H1 (cell line): ENCODE results near the gene MAPK8IP1. TPM values are rescaled to one million over a fixed set of nuclear protein-coding genes. Genes with fewer than 3 reads are reported as not detected.

ENCODE experiments used
- CTCF ChIA-PET: fragments of 300-600 bp; sonication (Branson Sonifier 250); formaldehyde crosslinking; loops from one replicate; lab custom pipeline; 2021; ENCODE audit not compliant: partially characterized antibody; lab: Charles Lee
- POLR2A ChIA-PET: fragments of 300-600 bp; sonication (Branson Sonifier 250); formaldehyde crosslinking; loops from one replicate; lab custom pipeline; 2021; ENCODE audit warnings: inconsistent platforms; ENCODE audit not compliant: partially characterized antibody; lab: Charles Lee
- DNase-seq, 2 experiments: peaks; one replicate each; pipeline versions ENCODE4 v3.0.0 to v3.0.0-alpha.2; 2010 to 2022; ENCODE audit warnings: low spot score in 2 of 2, low read depth in 1 of 2, mixed read lengths in 1 of 2
- FAIRE-seq: peaks from 2 replicates; lab custom pipeline; 2011; peaks lifted over from hg19 to GRCh38; lab: Jason Lieb, UNC
- H2AFZ ChIP-seq: 2 replicates; pipeline ENCODE4 v1.8.1; 2012; ENCODE audit warnings: low read length, inconsistent platforms
- H2AK5ac ChIP-seq: 2 replicates; pipeline ENCODE4 v1.6.1; 2013; ENCODE audit warnings: low read depth, low read length
- H2BK120ac ChIP-seq: replicated peaks from 2 replicates; pipeline ENCODE3; 2013; ENCODE audit warnings: low read depth, low read length, inconsistent platforms
- H2BK12ac ChIP-seq: 2 replicates; pipeline ENCODE4 v1.6.1; 2013; ENCODE audit warnings: low read depth, low read length
- H2BK15ac ChIP-seq: 2 replicates; pipeline ENCODE4 v1.6.1; 2013; ENCODE audit warnings: low read length
- H2BK20ac ChIP-seq: 2 replicates; pipeline ENCODE4 v1.6.1; 2013; ENCODE audit warnings: low read length
- H2BK5ac ChIP-seq: 2 replicates; pipeline ENCODE4 v1.6.1; 2013; ENCODE audit warnings: low read depth, low read length
- H3K14ac ChIP-seq: 2 replicates; pipeline ENCODE4 v1.6.1; 2013; ENCODE audit warnings: inconsistent platforms; ENCODE audit not compliant: insufficient read length
- H3K18ac ChIP-seq: 2 replicates; pipeline ENCODE4 v1.6.1; 2013; ENCODE audit warnings: low read length; ENCODE audit errors: extremely low read depth
- H3K23ac ChIP-seq: 2 replicates; pipeline ENCODE4 v1.6.1; 2013; ENCODE audit warnings: inconsistent platforms; ENCODE audit not compliant: insufficient read length
- H3K23me2 ChIP-seq: 2 replicates; pipeline ENCODE4 v1.6.1; 2013; ENCODE audit warnings: low read depth, low read length
- H3K27ac ChIP-seq: 2 replicates; pipeline ENCODE4 v1.6.1; 2011; ENCODE audit warnings: low read depth, low read length, inconsistent platforms
- H3K27me3 ChIP-seq, 4 experiments: replicated peaks in 1 of 4; 1 replicate in 1 of 4; 2 replicates in 3 of 4; pipeline versions ENCODE4 v1.6.1 to v1.8.1; 2011 to 2013; ENCODE audit warnings: low read length in 3 of 4, mild to moderate bottlenecking in 3 of 4, inconsistent platforms in 2 of 4, mixed read lengths in 2 of 4, moderate library complexity in 1 of 4; ENCODE audit not compliant: control insufficient read depth in 3 of 4, insufficient read depth in 3 of 4; ENCODE audit errors: extremely low read depth in 1 of 4
- H3K36me3 ChIP-seq, 4 experiments: 2 replicates each; pipeline versions ENCODE4 v1.6.1 to v1.8.1; 2011 to 2013; ENCODE audit warnings: mild to moderate bottlenecking in 4 of 4, low read length in 3 of 4, moderate library complexity in 2 of 4, control low read depth in 1 of 4, inconsistent platforms in 1 of 4; ENCODE audit not compliant: insufficient read depth in 4 of 4, control insufficient read depth in 2 of 4
- H3K4ac ChIP-seq: replicated peaks from 2 replicates; pipeline ENCODE3; 2013; ENCODE audit warnings: low read length, low read depth, mixed read lengths, inconsistent platforms; ENCODE audit not compliant: insufficient read length
- H3K4me1 ChIP-seq, 4 experiments: replicated peaks in 1 of 4; 1 replicate in 1 of 4; 2 replicates in 3 of 4; pipeline versions ENCODE4 v1.6.1 to v1.8.1; 2011 to 2013; ENCODE audit warnings: low read length in 3 of 4, inconsistent platforms in 2 of 4, mixed read lengths in 1 of 4; ENCODE audit not compliant: insufficient read depth in 4 of 4, control insufficient read depth in 3 of 4
- H3K4me2 ChIP-seq, 2 experiments: 2 replicates each; pipeline versions ENCODE4 v1.6.1 to v1.8.1; 2011 to 2013; ENCODE audit warnings: low read depth in 2 of 2, low read length in 2 of 2, control low read depth in 1 of 2, inconsistent platforms in 1 of 2, mild to moderate bottlenecking in 1 of 2; ENCODE audit not compliant: insufficient read depth in 1 of 2
- H3K4me3 ChIP-seq, 4 experiments: fragments of 200-600, 300-600 bp in 1 of 4; sonication (generic), shearing (Covaris generic), sonication (Bioruptor Twin) in 1 of 4; 2 replicates each; pipeline versions ENCODE4 v1.5.1 to v1.8.1; 2011 to 2016; ENCODE audit warnings: low read length in 4 of 4, low read depth in 3 of 4, control low read depth in 2 of 4, inconsistent platforms in 2 of 4, mild to moderate bottlenecking in 2 of 4, mixed read lengths in 1 of 4, moderate library complexity in 1 of 4; ENCODE audit not compliant: insufficient read depth in 2 of 4; ENCODE audit errors: extremely low read depth in 1 of 4
- H3K56ac ChIP-seq: replicated peaks from 2 replicates; pipeline ENCODE3; 2013; ENCODE audit warnings: low read depth, mild to moderate bottlenecking, mixed read lengths, low read length, inconsistent platforms; ENCODE audit not compliant: insufficient read length
- H3K79me1 ChIP-seq: 2 replicates; pipeline ENCODE4 v1.6.1; 2013; ENCODE audit warnings: low read depth, low read length, control low read depth
- H3K79me2 ChIP-seq, 2 experiments: 2 replicates each; pipeline versions ENCODE4 v1.6.1 to v1.8.1; 2012 to 2013; ENCODE audit warnings: low read length in 2 of 2, mild to moderate bottlenecking in 2 of 2, inconsistent platforms in 1 of 2; ENCODE audit not compliant: insufficient read depth in 2 of 2, control insufficient read depth in 1 of 2
- H3K9ac ChIP-seq, 4 experiments: replicated peaks in 1 of 4; 1 replicate in 1 of 4; 2 replicates in 3 of 4; pipeline versions ENCODE4 v1.6.1 to v1.8.1; 2011 to 2013; ENCODE audit warnings: low read depth in 3 of 4, low read length in 3 of 4, control low read depth in 2 of 4, mild to moderate bottlenecking in 2 of 4, moderate library complexity in 2 of 4, inconsistent platforms in 1 of 4; ENCODE audit errors: extremely low read depth in 1 of 4
- H3K9me3 ChIP-seq, 2 experiments: 2 replicates each; pipeline versions ENCODE4 v1.6.1 to v1.8.1; 2012 to 2013; ENCODE audit warnings: mild to moderate bottlenecking in 2 of 2, moderate library complexity in 2 of 2, control low read depth in 1 of 2, inconsistent platforms in 1 of 2, low read depth in 1 of 2, low read length in 1 of 2, mixed read lengths in 1 of 2; ENCODE audit not compliant: insufficient read depth in 2 of 2
- H4K20me1 ChIP-seq, 2 experiments: replicated peaks in 1 of 2; 2 replicates each; pipeline versions ENCODE3 to v1.8.1; 2011 to 2013; ENCODE audit warnings: inconsistent platforms in 2 of 2, low read length in 2 of 2, mild to moderate bottlenecking in 1 of 2; ENCODE audit not compliant: insufficient read depth in 2 of 2, control insufficient read depth in 1 of 2
- H4K5ac ChIP-seq: 2 replicates; pipeline ENCODE4 v1.6.1; 2013; ENCODE audit warnings: low read length, low read depth, mixed read lengths, inconsistent platforms; ENCODE audit not compliant: insufficient read length
- H4K8ac ChIP-seq: 2 replicates; pipeline ENCODE4 v1.8.0; 2013; ENCODE audit warnings: mild to moderate bottlenecking, moderate library complexity, low read length, inconsistent platforms; ENCODE audit not compliant: insufficient read depth; ENCODE audit errors: extremely low read depth
- H4K91ac ChIP-seq: replicated peaks from 2 replicates; pipeline ENCODE3; 2013; ENCODE audit warnings: low read length, mixed read lengths, inconsistent platforms; ENCODE audit not compliant: insufficient read length
- CHD2 ChIP-seq: IDR thresholded peaks from 2 replicates; pipeline ENCODE4 v1.6.1; 2012; ENCODE audit warnings: low read length, improper control_type of control experiment
- JUN ChIP-seq: IDR thresholded peaks from 2 replicates; pipeline ENCODE4 v1.6.1; 2011; ENCODE audit warnings: low read depth, mild to moderate bottlenecking, improper control_type of control experiment, low read length
- KDM4A ChIP-seq: IDR thresholded peaks from one replicate; pipeline ENCODE4 v1.7.1; 2012; ENCODE audit warnings: low read depth, mild to moderate bottlenecking, moderate library complexity, low read length, inconsistent platforms; ENCODE audit not compliant: severe bottlenecking
- MAFK ChIP-seq: IDR thresholded peaks from 2 replicates; pipeline ENCODE4 v1.6.1; 2012; ENCODE audit warnings: low read depth, mild to moderate bottlenecking, improper control_type of control experiment, low read length
- RAD21 ChIP-seq, 2 experiments: IDR thresholded peaks in 1 of 2; conservative IDR thresholded peaks in 1 of 2; 2 replicates each; pipeline ENCODE4 v1.6.1; 2011; ENCODE audit warnings: low read depth in 2 of 2, low read length in 2 of 2, improper control_type of control experiment in 1 of 2, inconsistent platforms in 1 of 2, mild to moderate bottlenecking in 1 of 2, moderate library complexity in 1 of 2
- RNF2 ChIP-seq: fragments of 200-900, 300-1000 bp; sonication (generic); IDR thresholded peaks from 2 replicates; pipeline ENCODE4 v1.7.1; 2016; ENCODE audit warnings: borderline replicate concordance, low read depth, mild to moderate bottlenecking, antibody characterized with exemption, low read length; ENCODE audit not compliant: poor library complexity, severe bottlenecking; ENCODE audit errors: missing control alignments
- SRF ChIP-seq: IDR thresholded peaks from 2 replicates; pipeline ENCODE4 v1.6.1; 2011; ENCODE audit warnings: mild to moderate bottlenecking, low read depth, low read length, moderate library complexity
- SUZ12 ChIP-seq: fragments of 200-600 bp; sonication (generic); IDR thresholded peaks from 2 replicates; pipeline ENCODE4 v1.6.1; 2012; ENCODE audit warnings: mild to moderate bottlenecking, inconsistent platforms, low read length, moderate library complexity, mixed read lengths
- YY1 ChIP-seq: IDR thresholded peaks from 2 replicates; pipeline ENCODE4 v1.6.1; 2011; ENCODE audit warnings: low read depth, mild to moderate bottlenecking, low read length
- WGBS, 2 experiments: shearing (Covaris generic) in 1 of 2; methylation state at CpG; one replicate each; pipeline versions ENCODE4 v1.1.6 to v1.1.7; 2013 to 2015; ENCODE audit warnings: low lambda C conversion rate in 2 of 2, mixed read lengths in 2 of 2, inconsistent platforms in 1 of 2, low coverage in 1 of 2, missing lambda C conversion rate in 1 of 2; ENCODE audit not compliant: insufficient replicate concordance in 2 of 2, insufficient coverage in 1 of 2, insufficient read length in 1 of 2; ENCODE audit errors: extremely low coverage in 1 of 2, missing lambda C conversion rate in 1 of 2; 5-methylcytosine and 5-hydroxymethylcytosine counted together
- polyA plus RNA-seq, 7 experiments: library from polyadenylated mRNA; depleted of rRNA in 3 of 7; stranded (reverse) in 5 of 7; unstranded in 2 of 7; fragments of >200 nt in 5 of 7; fragments of 200-250 nt in 2 of 7; gene quantifications; 1 replicate in 5 of 7; 2 replicates in 1 of 7; 4 replicates in 1 of 7; pipeline versions ENCODE4 v1.2.1 to v1.2.3, GENCODE V29; 2011 to 2013; ENCODE audit warnings: missing spikeins in 2 of 7, mixed read lengths in 2 of 7
- total RNA-seq: library from RNA; stranded (reverse); fragmentation: NEBNext Ultra II Directional; extraction: Animal tissue kit (Norgen Biotek cat#: 25700); gene quantifications from 2 replicates; pipeline ENCODE4 v1.2.1, GENCODE V29; 2021
- TF ChIP-seq, protein P1 (sequence below): IDR thresholded peaks from 2 replicates; pipeline ENCODE4 v1.6.1; 2012; ENCODE audit warnings: inconsistent platforms

MAPK8IP1 gene
- total and polyA plus RNA-seq, 2 of the 8 experiments (the other 6 are each of a cell fraction or from before 2014, with no cell fraction given), result 32.4 to 40.1 TPM

DNA sequence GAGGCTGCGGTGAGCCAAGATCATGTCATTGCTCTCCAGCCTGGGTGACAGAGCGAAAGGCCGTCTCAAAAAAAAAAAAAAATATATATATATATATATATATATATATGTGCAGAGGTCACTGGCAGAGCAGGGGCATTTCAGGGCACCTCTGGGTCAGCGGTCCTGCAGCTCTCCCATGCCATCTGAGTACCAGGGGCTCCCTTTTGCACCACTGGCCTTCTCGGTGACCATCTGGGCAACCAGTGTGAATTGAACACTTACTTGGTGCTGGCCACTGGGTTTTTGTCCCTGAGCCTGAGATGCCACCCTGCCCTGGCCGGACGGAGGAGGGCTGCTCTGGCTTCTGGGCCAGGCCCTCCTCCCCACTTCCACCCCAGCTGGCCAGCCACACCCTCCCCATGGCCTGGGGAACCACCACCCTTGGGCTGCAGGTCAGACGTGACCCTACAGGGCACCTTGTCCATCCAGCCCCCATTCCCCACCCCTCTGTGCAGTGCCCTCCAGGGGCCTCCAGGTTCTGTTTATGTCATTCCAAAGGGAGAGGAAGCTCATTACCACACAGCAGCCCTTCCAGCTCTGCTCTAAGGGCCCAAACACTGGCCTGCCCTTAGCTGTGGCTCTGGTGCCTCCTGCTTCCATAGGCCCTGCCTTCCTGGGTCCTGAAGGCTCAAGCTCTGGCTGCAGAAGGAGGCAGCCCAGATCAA lies 10.3 kb downstream of the MAPK8IP1 start:
- H3K4ac ChIP-seq, result peak overlapping the region; percentile 88
- WGBS, 2 experiments, result 88% methylated on average over 4 of the region's 8 CpGs; no CpG with 5 or more reads in 1 of the 2 experiments
- no peak overlapping the region for H3K4me3 ChIP-seq
- no peaks in the 10 kb centered on the region for H3K36me3 ChIP-seq
- H3K14ac ChIP-seq, result no peak overlapping the region
- H2BK12ac ChIP-seq, result no peak overlapping the region
- peak overlapping the region; percentile 42 to 67; a peak in 2 of 4 replicates for H3K4me2 ChIP-seq
- H3K18ac ChIP-seq, result no peak overlapping the region; the same call in 1 of the 2 replicates
- H2AFZ ChIP-seq, result no peak overlapping the region
- H4K91ac ChIP-seq, result peak overlapping the region; percentile 67
- H2AK5ac ChIP-seq, result no peak overlapping the region
- no peak overlapping the region for H3K9ac ChIP-seq
- CTCF ChIA-PET, result interaction anchor here (0.6 to 7.7 kb wide), 10 partner anchors 9 to 391 kb away, joined by 3 to 69 read pairs (median 3); no protein-coding TSS in a partner anchor
- H3K4me1 ChIP-seq, result peaks cover 0 to 25% (median 20%) of the 10 kb centered on the region in 4 experiments; a peak in 6 of 7 replicates
- H3K79me1 ChIP-seq, result peaks cover 1% of the 10 kb centered on the region
- TF ChIP-seq KDM4A, result no peak
- TF ChIP-seq RAD21 (IDR thresholded peaks at IDR 0.05 in 1 of 2, conservative IDR thresholded peaks at IDR 0.05 in 1 of 2; ENCODE audit: low read depth in 2 of 2, low read length in 2 of 2), result no peak
- TF ChIP-seq SUZ12, result no peak
- TF ChIP-seq, protein P1, sequence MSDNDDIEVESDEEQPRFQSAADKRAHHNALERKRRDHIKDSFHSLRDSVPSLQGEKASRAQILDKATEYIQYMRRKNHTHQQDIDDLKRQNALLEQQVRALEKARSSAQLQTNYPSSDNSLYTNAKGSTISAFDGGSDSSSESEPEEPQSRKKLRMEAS, result no peak
- TF ChIP-seq JUN, result no peak
- TF ChIP-seq MAFK, result no peak
- no peak for TF ChIP-seq CHD2
- no peak for TF ChIP-seq RNF2
- TF ChIP-seq SRF, result no peak
- no peak for TF ChIP-seq YY1
- H3K79me2 ChIP-seq, result no peaks in the 10 kb centered on the region; a peak in 1 of 4 replicates
- H2BK20ac ChIP-seq, result 0 out of 2 replicates have a peak overlapping the region, but pooled peaks have one; percentile 72
- no peak overlapping the region for H4K8ac ChIP-seq
- no peak overlapping the region for H3K23ac ChIP-seq
- POLR2A ChIA-PET, result interaction anchor here (1.1 to 3.8 kb wide), 8 partner anchors 9 to 49 kb away, joined by 3 to 21 read pairs (median 4); partner anchors contain the start of genes CRY2, LARGE2 and PEX16
- DNase-seq (no peak), FAIRE-seq (no peak)
- H3K9me3 ChIP-seq, result no peaks in the 10 kb centered on the region
- H3K56ac ChIP-seq, result no peak overlapping the region
- H4K20me1 ChIP-seq, result peaks cover 3 to 10% of the 10 kb centered on the region in 2 experiments
- peaks cover 6% of the 10 kb centered on the region for H3K23me2 ChIP-seq
- peaks cover 0 to 2% (median 1%) of the 10 kb centered on the region in 4 experiments; a peak in 1 of 7 replicates for H3K27me3 ChIP-seq
- peak overlapping the region; percentile 35; the same call in 1 of the 2 replicates for H2BK5ac ChIP-seq
- H3K27ac ChIP-seq, result no peak overlapping the region
- H4K5ac ChIP-seq, result peak overlapping the region; percentile 23
- H2BK120ac ChIP-seq, result no peak overlapping the region
- H2BK15ac ChIP-seq, result peak overlapping the region; percentile 72; the same call in 1 of the 2 replicates
